Stimulated activated CD8-positive, alpha-beta memory T cell treated with anti-CD3 and anti-CD28 coated beads, Interleukin-4, amount 100 ng/mL, for 24 hours (primary cell): ENCODE measurements around the gene HNRNPM.
A peak's percentile ranks its signal among the peaks of the same experiment; 100 is the strongest.
"Not testable (repeated sequence)": the region's sequence is repeated elsewhere in the genome, so short reads cannot be mapped to it uniquely, and the experiment has no call there.

ENCODE experiments used
- DNase-seq: peaks from one replicate; pipeline ENCODE4 v3.0.0-alpha.2; 2020; ENCODE audit warnings: low read depth

Gene HNRNPM

GRCh38 chr19:8425331-8425730 is 19.4 kb upstream of the HNRNPM start:
- not testable (repeated sequence) for DNase-seq

DNA sequence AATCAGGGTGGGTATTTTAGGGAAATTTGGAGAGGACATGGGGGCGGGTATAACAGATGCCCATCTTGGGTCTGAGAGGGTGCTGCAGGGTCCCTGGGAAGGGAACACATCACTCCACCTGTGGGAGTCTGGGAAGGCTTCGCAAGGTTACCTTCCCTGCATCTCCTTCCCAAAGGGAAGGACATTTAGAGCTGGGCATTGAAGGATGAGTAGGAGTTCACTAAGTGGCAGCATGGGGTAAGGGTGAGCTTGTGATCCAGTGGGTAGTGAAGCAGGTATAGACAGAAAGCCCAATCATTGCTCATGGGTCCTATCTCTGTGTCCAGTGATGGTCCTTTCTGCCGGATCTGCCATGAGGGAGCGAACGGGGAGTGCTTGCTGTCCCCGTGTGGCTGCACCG is 18.5 kb upstream of the HNRNPM start:
- no peak for DNase-seq

GRCh38 chr19:8429044-8429443 is 15.7 kb upstream of the HNRNPM start:
- DNase-seq: no peak

GRCh38 chr19:8429826-8430225 is 14.9 kb upstream of the HNRNPM start:
- no peak for DNase-seq

GRCh38 chr19:8430650-8431049 is 14.1 kb upstream of the HNRNPM start:
- DNase-seq: no peak

- DNase-seq: no peak
Measured at GRCh38 chr19:8438236-8438635, 6.5 kb upstream of the HNRNPM start.

DNA sequence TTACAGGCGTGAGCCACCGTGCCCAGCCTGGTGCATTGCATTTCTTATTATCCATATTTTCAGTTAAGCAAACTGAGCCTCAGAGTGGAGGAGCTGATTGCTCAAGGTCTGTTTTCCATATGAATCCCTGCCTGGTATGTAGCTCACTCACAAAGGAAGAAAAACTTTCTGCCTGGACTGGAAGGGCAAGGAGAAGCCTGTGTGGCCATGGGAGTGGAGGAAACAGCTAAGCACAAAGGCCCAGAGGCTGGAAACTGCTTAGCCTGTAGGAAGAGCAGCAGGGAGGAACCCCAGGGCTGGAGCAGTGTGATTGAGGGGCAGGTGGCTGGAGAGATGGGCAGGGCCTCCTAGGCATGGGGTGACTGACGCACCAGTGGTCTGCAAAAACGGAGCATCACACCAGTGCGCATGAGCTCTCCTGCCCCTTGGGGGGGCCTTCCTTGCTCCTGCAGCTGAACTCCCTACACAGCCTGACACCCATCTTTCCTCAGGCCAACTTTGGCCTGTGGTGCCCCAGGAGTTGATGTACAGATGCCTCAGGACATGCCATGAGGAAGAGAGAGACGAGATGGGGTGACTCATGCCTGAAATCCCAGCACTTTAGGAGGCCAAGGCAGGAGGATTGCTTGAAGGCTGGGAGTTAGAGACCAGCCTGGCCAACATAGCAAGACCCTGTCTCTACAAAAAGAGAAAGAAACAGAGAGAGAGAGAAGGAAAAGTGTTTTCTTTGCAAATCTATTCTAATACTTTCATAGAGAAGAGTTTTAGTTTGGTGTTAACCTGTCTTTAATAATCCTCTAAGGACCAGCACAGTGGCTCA is 2.8 kb upstream of the HNRNPM start:
- no peak for DNase-seq

DNA sequence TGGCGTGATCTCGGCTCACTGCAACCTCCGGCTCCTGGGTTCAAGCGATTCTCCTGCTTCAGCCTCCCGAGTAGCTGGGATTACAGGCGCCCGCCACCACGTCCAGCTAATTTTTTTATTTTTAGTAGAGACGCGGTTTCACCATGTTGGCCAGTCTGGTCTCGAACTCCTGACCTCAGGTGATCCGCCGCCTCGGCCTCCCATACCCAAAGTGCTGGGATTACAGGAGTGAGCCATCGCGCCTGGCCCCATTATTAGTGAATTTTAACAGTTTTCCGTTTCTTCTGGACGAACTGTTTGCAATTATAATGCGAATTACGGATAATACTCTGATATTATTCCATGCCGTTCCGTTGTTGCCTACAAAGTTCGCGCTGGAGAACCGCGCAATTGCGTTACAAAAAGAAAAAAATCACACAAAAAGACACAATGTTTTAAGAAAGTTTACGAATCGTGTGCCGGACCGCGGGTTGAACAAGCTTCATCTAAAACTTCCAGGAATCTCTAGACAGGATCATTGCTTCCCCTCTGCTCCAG is 567 bp upstream of the HNRNPM start:
- not testable (repeated sequence) for DNase-seq

GRCh38 chr19:8445488-8446001 is 770 bp downstream of the HNRNPM start:
- peak; percentile 24 for DNase-seq

GRCh38 chr19:8446061-8446709 is 1.4 kb downstream of the HNRNPM start:
- no peak for DNase-seq

GRCh38 chr19:8449830-8450229 is 5.1 kb downstream of the HNRNPM start:
- no peak for DNase-seq

DNA sequence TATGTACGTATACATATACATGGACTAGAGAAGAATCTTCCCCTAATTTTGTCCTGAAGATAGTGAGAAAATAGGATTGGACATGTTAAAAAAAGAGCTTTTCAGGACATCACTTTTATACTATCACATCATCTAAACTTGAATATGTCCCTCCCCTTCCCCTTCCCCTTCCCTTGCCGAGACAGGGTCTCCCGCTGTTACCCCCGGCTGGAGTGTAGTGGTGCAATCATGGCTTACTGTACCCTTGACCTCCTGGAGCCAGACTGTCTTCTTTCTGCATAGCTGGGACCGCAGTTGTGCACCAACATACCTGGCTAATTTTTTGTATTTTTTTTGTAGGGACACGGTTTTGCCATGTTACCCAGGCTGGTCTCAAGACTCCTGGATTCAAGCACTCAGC is 6.6 kb downstream of the HNRNPM start:
- DNase-seq: no peak

DNA sequence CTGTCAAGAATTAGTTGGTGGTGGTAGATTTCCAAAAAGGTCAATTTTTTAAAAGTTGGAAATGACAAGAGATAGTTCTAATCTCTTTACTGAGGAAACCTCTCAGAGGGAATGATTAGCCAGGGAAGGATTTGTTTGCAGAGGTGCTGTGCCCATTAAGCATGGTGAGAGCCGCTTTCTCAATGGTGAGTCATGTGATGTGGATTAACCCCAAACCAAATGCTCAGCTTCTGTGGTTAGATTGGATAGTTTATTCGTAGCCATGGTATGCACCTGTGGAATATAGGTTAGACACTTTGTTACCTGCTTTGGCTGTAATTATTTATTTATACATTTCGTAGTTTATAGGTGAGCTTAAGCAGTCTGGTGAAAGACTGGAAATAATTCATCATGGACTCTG is 7.1 kb downstream of the HNRNPM start:
- DNase-seq: no peak

DNA sequence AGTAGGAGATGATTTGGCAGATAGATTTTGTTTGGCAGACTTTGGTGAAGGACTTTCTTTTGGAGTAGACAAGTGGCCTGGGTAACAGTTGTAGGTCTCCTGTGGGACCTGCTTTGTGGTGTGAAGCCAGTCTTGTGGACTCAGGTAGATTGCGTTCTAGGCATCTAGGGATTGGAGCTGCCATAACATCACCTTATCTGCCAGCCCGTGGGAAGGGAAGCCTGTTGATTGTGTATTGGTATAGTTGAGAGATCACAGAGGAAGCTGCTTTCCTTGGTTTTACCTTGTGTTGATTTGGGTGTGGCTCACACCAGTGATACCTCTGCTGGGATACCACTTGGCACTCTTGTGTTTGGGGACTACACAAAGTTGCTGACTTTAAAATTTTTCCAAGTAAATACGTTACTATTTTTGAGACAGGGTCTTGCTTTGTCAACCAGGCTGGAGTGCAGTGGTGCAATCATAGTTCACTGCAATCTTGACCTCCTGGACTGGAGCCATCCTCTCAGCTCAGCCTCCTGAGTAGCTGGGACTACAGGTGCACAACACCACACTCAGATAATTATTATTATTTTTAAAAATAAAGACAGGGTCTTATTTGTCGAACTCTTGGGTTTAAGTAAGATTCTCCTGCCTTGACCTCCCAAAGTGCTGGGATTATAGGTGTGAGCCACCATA is 7.8 kb downstream of the HNRNPM start:
- no peak for DNase-seq

GRCh38 chr19:8453616-8454015 is 8.8 kb downstream of the HNRNPM start:
- no peak for DNase-seq

DNA sequence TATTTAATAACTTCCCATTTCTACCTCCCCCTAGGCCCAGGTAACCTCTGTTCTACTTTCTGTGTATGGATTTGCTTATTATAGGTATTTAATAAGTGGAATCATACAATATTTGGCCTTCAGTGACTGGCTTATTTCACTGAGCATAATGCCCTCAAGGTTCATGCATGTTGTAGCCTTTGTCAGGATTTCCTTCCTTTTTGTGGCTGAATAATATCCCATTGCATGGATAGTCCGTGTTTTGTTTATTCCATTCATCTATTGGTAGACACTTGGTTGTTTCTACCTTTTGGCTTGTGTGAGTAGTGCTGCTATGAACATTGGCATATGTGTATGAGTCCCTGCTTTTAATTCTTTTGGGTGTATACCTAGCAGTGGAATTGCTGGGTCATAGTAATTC is 9.4 kb downstream of the HNRNPM start:
- no peak for DNase-seq

DNA sequence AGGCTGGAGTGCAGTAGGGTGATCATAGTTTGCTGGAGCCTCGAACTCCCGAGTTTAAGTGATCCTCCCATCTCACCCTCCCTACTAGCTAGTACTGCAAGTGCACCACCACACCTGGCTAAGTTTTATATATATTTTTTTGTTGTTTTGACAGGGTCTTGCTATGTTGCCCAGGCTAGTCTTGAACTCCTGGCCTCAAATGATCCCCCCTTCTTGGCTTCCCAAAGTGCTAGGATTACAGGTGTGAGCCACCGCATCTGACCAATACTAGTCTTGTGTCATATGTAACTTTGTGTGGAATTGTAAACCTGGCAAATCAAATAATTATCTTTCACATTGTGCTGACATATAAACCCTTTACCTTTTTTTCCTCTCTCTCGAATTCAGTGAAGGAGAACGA is 10.2 kb downstream of the HNRNPM start:
- no peak for DNase-seq

GRCh38 chr19:8456064-8456463 is 11.3 kb downstream of the HNRNPM start:
- no peak for DNase-seq

DNA sequence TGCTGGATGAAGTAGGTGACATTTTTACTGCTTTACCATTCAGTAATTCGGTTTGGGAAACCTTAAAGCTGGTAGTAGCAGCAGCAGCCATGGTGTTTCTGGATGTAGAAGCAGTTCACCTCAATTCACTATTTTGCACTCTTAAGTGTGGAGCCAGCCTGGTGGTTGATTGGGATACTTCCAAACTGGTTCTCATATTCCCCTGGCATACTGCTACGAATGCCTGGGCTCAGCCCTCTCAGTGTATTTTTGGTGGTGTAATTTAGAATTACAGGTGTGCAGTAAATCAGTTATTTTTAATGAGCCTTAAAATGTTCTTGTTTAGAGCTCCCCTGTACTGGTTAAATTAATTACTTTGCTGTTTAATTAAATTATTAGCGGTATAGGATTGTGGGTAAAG is 12.4 kb downstream of the HNRNPM start:
- DNase-seq: no peak

DNA sequence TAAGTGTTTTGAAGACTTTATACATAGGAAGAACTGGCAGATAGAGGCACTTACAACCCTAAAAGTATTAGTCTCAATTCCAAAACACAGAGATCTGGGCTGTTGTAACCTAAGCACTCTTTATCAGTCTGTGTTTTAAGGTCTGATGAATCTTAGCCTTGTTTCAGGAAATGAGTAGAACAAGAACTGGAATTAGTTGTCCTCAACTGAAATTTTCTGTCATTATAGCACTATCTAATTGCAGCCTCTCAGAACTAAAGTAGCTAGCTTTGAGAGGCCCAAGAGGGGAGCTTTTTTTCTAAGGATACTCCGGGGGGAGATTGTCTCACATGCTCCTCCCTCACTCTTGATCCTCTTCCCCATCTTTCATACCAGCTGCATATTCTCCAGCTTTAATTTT is 13.1 kb downstream of the HNRNPM start:
- no peak for DNase-seq

DNA sequence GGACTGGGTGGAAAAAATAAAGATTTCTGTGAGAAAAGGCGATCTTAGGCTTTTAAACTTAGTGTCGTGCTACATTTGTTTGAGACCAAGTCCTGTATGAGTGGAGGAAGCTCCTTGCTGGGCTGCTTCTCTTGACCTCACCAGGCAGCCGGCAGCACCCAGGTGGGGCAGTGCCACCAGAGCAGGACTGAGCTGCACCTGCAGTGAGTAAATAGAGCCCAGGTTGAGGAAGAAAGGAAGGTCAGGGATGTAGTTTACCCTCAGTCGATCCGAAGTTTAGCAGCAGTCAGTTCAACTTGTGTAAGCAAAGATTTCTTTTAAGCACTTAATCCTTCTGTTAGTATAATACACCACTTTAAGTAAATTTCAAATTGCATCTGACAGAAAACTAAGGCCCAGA is 13.6 kb downstream of the HNRNPM start:
- no peak for DNase-seq

GRCh38 chr19:8459095-8459494 is 14.3 kb downstream of the HNRNPM start:
- no peak for DNase-seq
